GM12874 (cell line): ENCODE data around the gene ACADS.

Experiments used
- CTCF ChIP-seq: IDR thresholded peaks from 2 replicates; pipeline ENCODE4 v1.5.1; 2011; ENCODE audit warnings: low read depth, mild to moderate bottlenecking, control low read depth, low read length, moderate library complexity; ENCODE audit not compliant: insufficient read depth

Gene ACADS

GRCh38 chr12:120750806-120751205, 25.2 kb downstream of the ACADS start:
- TF ChIP-seq CTCF = no peak

- TF ChIP-seq CTCF = no peak
Measured at GRCh38 chr12:120751389-120751788, 25.8 kb downstream of the ACADS start.

GRCh38 chr12:120754792-120755191, 29.2 kb downstream of the ACADS start:
- TF ChIP-seq CTCF = no peak

- no peak for TF ChIP-seq CTCF
Measured at GRCh38 chr12:120755269-120755668, 29.6 kb downstream of the ACADS start.

- TF ChIP-seq CTCF = no peak
Measured at GRCh38 chr12:120757226-120757742, 31.7 kb downstream of the ACADS start.

- TF ChIP-seq CTCF = no peak
Measured at GRCh38 chr12:120757949-120758348, 32.3 kb downstream of the ACADS start.

- no peak for TF ChIP-seq CTCF
Measured at GRCh38 chr12:120758798-120759590, 33.4 kb downstream of the ACADS start.
